Pancreas (tissue), 10 donors: ENCODE data around the gene OR10J5. TPM values are rescaled to one million over a fixed set of nuclear protein-coding genes. Genes with fewer than 3 reads are reported as not detected.
"Not testable (repeated sequence)": the region's sequence is repeated elsewhere in the genome, so short reads cannot be mapped to it uniquely, and the experiment has no call there.

Experiments used
- ATAC-seq, 4 donors: fragments of 200-7000 bp; cut with Tn5 transposase; one replicate each; pipeline versions ENCODE4 v1.8.0 to v1.9.1; 2020; ENCODE audit warnings: mild to moderate bottlenecking in 4 of 4, moderate library complexity in 4 of 4
- DNase-seq, 6 donors: peaks; one replicate each; pipeline ENCODE4 v3.0.0-alpha.2; 2020
- FAIRE-seq: peaks from 2 replicates; lab custom pipeline; 2012; peaks lifted over from hg19 to GRCh38; lab: Jason Lieb, UNC
- H3K27ac ChIP-seq, 4 donors: fragments of 200-600 bp; sonication (generic); 1 replicate in 3 of 4; 2 replicates in 1 of 4; pipeline versions ENCODE4 v1.5.0 to v1.8.0; 2020
- H3K27me3 ChIP-seq, 4 donors: fragments of 200-600 bp; one replicate each; pipeline ENCODE4 v1.8.0; 2021
- H3K36me3 ChIP-seq, 3 donors: fragments of 200-600 bp; sonication (generic) in 1 of 3; one replicate each; pipeline versions ENCODE4 v1.5.0 to v1.8.0; 2020 to 2021
- H3K4me1 ChIP-seq, 3 donors: fragments of 200-600 bp; one replicate each; pipeline ENCODE4 v1.8.0; 2021
- H3K4me3 ChIP-seq, 4 donors: fragments of 200-600 bp; sonication (generic) in 2 of 4; one replicate each; pipeline versions ENCODE4 v1.5.0 to v1.8.0; 2020 to 2021
- H3K9me3 ChIP-seq, 4 donors: fragments of 200-600 bp; one replicate each; pipeline ENCODE4 v1.8.0; 2021
- CTCF ChIP-seq, 4 donors: fragments of 200-600 bp; sonication (generic) in 3 of 4; IDR thresholded peaks; one replicate each; pipeline versions ENCODE4 v1.5.0 to v1.8.0; 2021; ENCODE audit warnings: antibody characterized with exemption in 4 of 4
- WGBS, 2 donors: extraction: QIAGEN DNeasy Blood & Tissue Kit; methylation state at CpG; one replicate each; pipeline ENCODE4 v1.1.7; 2013; 5-methylcytosine and 5-hydroxymethylcytosine counted together
- intact Hi-C, 3 donors: fragments of 100-400 bp; cut with DNase I; formaldehyde crosslinking; loops; one replicate each; pipeline versions ENCODE4 v1.11.1 to v1.14.2; 2022
- polyA plus RNA-seq, 2 donors: library from polyadenylated mRNA; stranded (reverse); fragments of 200-250 nt; gene quantifications; one replicate each; pipeline ENCODE4 v1.2.3, GENCODE V29; 2013
- total RNA-seq, 6 donors: library from RNA; stranded (reverse); fragmentation: NEBNext Ultra II Directional in 4 of 6; extraction: Animal tissue kit (Norgen Biotek cat#: 25700) in 4 of 6; gene quantifications; one replicate each; pipeline versions ENCODE4 v1.2.1 to v1.2.4, GENCODE V29; 2021 to 2023
- donor health status: healthy with polysubstance abuse.
- donor health status: DM: no; HTN: no; CAD: no; lungs with moderate emphysema.
- donor health status: DM: no; HTN: no; CAD: no.
- donor health status: control.
- donor health status: control.
- donor health status: Bipolar disorder and iron deficiency.
- donor health status: DM: yes; HTN: yes; CAD: no.
- donor health status: DM: no; HTN: no; CAD: no.
- donor health status: DM: no; HTN: no; CAD: no.
- donor health status: DM: yes; HTN: yes; CAD: no.

The OR10J5 gene
- total and polyA plus RNA-seq, 8 donors = not detected

GRCh38 chr1:159554261-159554660, 18.5 kb upstream of the OR10J5 start:
- H3K4me3 ChIP-seq = no peak overlapping the region
- ATAC-seq (no peak), DNase-seq (no peak), FAIRE-seq (no peak)
- H3K27ac ChIP-seq = no peak overlapping the region
- intact Hi-C loops = no loop called here
- no peak for TF ChIP-seq CTCF (IDR thresholded peaks at IDR 0.05)
- no peaks in the 10 kb centered on the region for H3K9me3 ChIP-seq
- H3K36me3 ChIP-seq = no peaks in the 10 kb centered on the region
- 49 to 62% methylated on average over 3 of the region's 3 CpGs for WGBS, 2 donors
- no peaks in the 10 kb centered on the region for H3K4me1 ChIP-seq
- H3K27me3 ChIP-seq = no peaks in the 10 kb centered on the region

- H3K4me3 ChIP-seq = no peak overlapping the region
- H3K4me1 ChIP-seq = no peaks in the 10 kb centered on the region
- DNase-seq = no peak
- H3K27me3 ChIP-seq = no peaks in the 10 kb centered on the region
- no peak overlapping the region for H3K27ac ChIP-seq
- H3K36me3 ChIP-seq = no peaks in the 10 kb centered on the region
- WGBS, 2 donors = 43 to 62% methylated on average over 2 of the region's 2 CpGs
- no peak for TF ChIP-seq CTCF (IDR thresholded peaks at IDR 0.05)
- no peaks in the 10 kb centered on the region for H3K9me3 ChIP-seq
- intact Hi-C loops = no loop called here
- FAIRE-seq = no peak
- ATAC-seq = no peak
Measured at GRCh38 chr1:159548126-159548525, 12.3 kb upstream of the OR10J5 start.

GRCh38 chr1:159532922-159533321, 2.9 kb downstream of the OR10J5 start:
- no peak for FAIRE-seq
- no peak for TF ChIP-seq CTCF (IDR thresholded peaks at IDR 0.05)

GRCh38 chr1:159524792-159525191, 11.0 kb downstream of the OR10J5 start:
- FAIRE-seq = not testable (repeated sequence)
- 49 to 58% methylated on average over 2 of the region's 2 CpGs for WGBS, 2 donors

More at GRCh38 chr1:159532922-159533321, 2.9 kb downstream of the OR10J5 start:
- Histone ChIP-seq H3K4me3 (no peak overlapping the region), H3K36me3 (no peaks in the 10 kb centered on the region), H3K4me1 (no peaks in the 10 kb centered on the region), H3K27me3 (peaks cover 0 to 4% (median 0%) of the 10 kb centered on the region in 4 donors), H3K27ac (no peak overlapping the region), H3K9me3 (no peaks in the 10 kb centered on the region)
- DNase-seq (no peak), ATAC-seq (no peak)
- intact Hi-C loops = no loop called here

GRCh38 chr1:159510229-159510541, 25.6 kb downstream of the OR10J5 start:
- no peak for TF ChIP-seq CTCF (IDR thresholded peaks at IDR 0.05)
- Histone ChIP-seq H3K9me3 (no peaks in the 10 kb centered on the region), H3K4me1 (peaks cover 9 to 19% (median 14%) of the 10 kb centered on the region in 3 donors), H3K27ac (no peak overlapping the region), H3K36me3 (no peaks in the 10 kb centered on the region), H3K4me3 (no peak overlapping the region), H3K27me3 (no peaks in the 10 kb centered on the region)
- intact Hi-C loops = no loop called here
- no peak for FAIRE-seq
- 82 to 83% methylated on average over 2 of the region's 2 CpGs for WGBS, 2 donors
- no peak for DNase-seq
- no peak for ATAC-seq

More at GRCh38 chr1:159524792-159525191, 11.0 kb downstream of the OR10J5 start:
- H3K27me3 ChIP-seq, H3K4me1 ChIP-seq, intact Hi-C loops, H3K27ac ChIP-seq, H3K9me3 ChIP-seq, H3K36me3 ChIP-seq, H3K4me3 ChIP-seq, DNase-seq, ATAC-seq: not testable (repeated sequence)
